Measurements from ENCODE around the gene MDFI. TPM values are rescaled to one million over a fixed set of nuclear protein-coding genes. Genes with fewer than 3 reads are reported as not detected.

MDFI gene
- total RNA-seq, 1 donor from 2014 or later, result 94.7 TPM

DNA sequence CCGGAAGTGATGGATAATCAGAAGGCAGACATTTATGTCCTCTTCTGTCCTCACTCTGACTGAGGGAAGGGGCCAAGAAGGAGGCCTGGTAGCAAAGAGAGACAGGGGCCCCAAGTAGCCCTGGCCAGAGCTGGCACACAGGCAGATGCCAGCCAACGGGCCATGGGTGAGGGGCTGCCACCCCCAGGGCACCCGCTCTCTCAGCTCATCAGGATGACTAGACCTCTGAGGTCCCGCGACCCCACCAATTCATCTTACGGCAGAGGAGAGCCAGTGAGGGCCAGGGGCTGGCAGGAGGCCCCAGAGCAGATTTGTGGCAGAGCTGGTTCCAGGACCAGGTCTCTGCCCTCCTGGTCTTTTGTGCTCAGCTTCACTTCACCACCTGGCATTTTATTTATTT is 43.1 kb upstream of the MDFI start:
- Histone ChIP-seq H3K4me1 (no peaks in the 10 kb centered on the region), H3K27me3 (no peaks in the 10 kb centered on the region), H3K36me3 (peaks cover 39 to 76% of the 10 kb centered on the region in 2 donors), H3K4me3 (no peak overlapping the region), H3K9me3 (no peaks in the 10 kb centered on the region), H3K27ac (no peak overlapping the region)
- TF ChIP-seq, protein P1, sequence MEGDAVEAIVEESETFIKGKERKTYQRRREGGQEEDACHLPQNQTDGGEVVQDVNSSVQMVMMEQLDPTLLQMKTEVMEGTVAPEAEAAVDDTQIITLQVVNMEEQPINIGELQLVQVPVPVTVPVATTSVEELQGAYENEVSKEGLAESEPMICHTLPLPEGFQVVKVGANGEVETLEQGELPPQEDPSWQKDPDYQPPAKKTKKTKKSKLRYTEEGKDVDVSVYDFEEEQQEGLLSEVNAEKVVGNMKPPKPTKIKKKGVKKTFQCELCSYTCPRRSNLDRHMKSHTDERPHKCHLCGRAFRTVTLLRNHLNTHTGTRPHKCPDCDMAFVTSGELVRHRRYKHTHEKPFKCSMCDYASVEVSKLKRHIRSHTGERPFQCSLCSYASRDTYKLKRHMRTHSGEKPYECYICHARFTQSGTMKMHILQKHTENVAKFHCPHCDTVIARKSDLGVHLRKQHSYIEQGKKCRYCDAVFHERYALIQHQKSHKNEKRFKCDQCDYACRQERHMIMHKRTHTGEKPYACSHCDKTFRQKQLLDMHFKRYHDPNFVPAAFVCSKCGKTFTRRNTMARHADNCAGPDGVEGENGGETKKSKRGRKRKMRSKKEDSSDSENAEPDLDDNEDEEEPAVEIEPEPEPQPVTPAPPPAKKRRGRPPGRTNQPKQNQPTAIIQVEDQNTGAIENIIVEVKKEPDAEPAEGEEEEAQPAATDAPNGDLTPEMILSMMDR (IDR thresholded peaks at IDR 0.05), result no peak
- DNase-seq (ENCODE audit: low spot score in 2 of 2), result no peak
- intact Hi-C loops (cut with DNase I), result no loop called here

DNA sequence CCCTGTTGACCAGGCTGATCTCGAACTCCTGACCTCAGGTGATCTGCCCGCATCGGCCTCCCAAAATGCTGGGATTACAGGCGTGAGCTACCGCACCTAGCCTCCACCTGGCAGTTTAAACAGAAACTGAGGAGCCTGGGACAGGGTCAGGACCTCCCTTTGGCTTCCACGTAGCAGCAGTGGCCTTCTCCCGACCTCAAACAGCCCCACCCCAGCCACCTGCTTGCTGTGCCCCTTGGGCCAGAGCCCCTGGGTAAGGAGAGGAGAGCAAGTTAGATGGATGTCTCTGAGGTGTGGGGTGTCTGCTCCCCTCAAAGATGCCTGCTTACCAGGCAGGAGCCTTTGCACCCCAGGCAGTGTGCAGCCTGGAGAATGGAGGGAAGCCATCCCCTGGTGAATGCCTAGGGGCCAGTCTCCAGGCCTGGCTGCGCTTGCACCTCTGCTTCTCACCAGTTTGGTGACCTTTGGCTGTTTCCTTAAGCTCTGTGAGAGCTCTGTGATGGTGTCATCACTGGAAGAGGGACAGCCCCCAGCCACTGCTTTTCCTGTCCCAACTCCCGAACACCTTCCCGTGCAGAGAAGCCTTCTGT is 42.1 kb upstream of the MDFI start:
- Histone ChIP-seq H3K9me3 (no peaks in the 10 kb centered on the region), H3K36me3 (peaks cover 35 to 71% of the 10 kb centered on the region in 2 donors), H3K27me3 (no peaks in the 10 kb centered on the region), H3K27ac (no peak overlapping the region), H3K4me3 (no peak overlapping the region), H3K4me1 (no peaks in the 10 kb centered on the region)
- TF ChIP-seq, protein P1 (IDR thresholded peaks at IDR 0.05), result no peak
- intact Hi-C loops (cut with DNase I), result no loop called here
- no peak for DNase-seq (ENCODE audit: low spot score in 2 of 2)

DNA sequence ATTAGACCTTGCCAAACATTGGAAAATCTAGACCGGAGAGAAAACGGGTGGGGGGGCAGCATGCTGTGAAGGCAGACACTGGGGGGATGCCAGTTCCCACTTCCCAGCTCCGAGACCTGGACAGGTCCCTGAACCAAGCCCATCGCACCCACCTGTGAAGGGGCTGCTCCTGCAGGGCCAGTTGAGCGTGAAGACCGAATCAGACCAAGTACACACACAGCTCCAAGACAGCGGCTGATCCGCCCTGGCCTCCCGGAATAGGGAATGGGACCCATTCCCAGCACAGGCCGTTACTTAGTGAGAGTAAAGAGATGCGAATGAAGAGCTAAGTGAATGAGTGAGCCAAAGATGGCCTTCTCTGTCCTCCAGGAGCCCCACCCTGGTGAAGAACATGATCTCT is 41.5 kb upstream of the MDFI start:
- TF ChIP-seq, protein P1 (IDR thresholded peaks at IDR 0.05), result no peak
- no peaks in the 10 kb centered on the region for H3K27me3 ChIP-seq
- no peaks in the 10 kb centered on the region for H3K4me1 ChIP-seq
- H3K36me3 ChIP-seq, result peaks cover 35 to 67% of the 10 kb centered on the region in 2 donors
- intact Hi-C loops (cut with DNase I), result no loop called here
- DNase-seq (ENCODE audit: low spot score in 2 of 2), result no peak
- no peak overlapping the region for H3K4me3 ChIP-seq
- H3K9me3 ChIP-seq, result no peaks in the 10 kb centered on the region
- no peak overlapping the region for H3K27ac ChIP-seq

- Histone ChIP-seq H3K27ac (no peak overlapping the region), H3K4me3 (no peak overlapping the region), H3K36me3 (peaks cover 35 to 67% of the 10 kb centered on the region in 2 donors), H3K9me3 (no peaks in the 10 kb centered on the region), H3K27me3 (no peaks in the 10 kb centered on the region), H3K4me1 (no peaks in the 10 kb centered on the region)
- DNase-seq (ENCODE audit: low spot score in 2 of 2), result no peak
- intact Hi-C loops (cut with DNase I), result no loop called here
- TF ChIP-seq, protein P1 (IDR thresholded peaks at IDR 0.05), result no peak
Measured at GRCh38 chr6:41597246-41598000, 40.8 kb upstream of the MDFI start.

DNA sequence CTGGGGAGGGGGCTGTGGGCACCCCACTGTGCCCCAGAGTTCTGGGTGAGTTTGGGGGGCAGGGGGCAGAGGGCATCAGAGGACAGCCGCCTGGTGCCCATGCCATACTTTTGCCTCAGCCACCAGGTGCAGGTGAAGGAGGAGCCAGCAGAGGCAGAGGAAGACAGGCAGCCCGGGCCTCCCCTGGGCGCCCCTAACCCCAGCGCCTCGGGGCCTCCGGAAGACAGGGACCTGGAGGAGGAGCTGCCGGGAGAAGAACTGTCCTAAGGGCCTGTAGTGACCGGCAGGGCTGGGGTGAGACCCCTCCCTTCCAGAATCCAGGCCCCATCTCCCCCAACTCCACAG is 39.6 kb upstream of the MDFI start:
- no peaks in the 10 kb centered on the region for H3K27me3 ChIP-seq
- H3K27ac ChIP-seq, result no peak overlapping the region
- H3K4me1 ChIP-seq, result peaks cover 0 to 3% of the 10 kb centered on the region in 2 donors
- intact Hi-C loops (cut with DNase I), result no loop called here
- peaks cover 35 to 61% of the 10 kb centered on the region in 2 donors for H3K36me3 ChIP-seq
- no peak for DNase-seq (ENCODE audit: low spot score in 2 of 2)
- no peaks in the 10 kb centered on the region for H3K9me3 ChIP-seq
- H3K4me3 ChIP-seq, result no peak overlapping the region
- TF ChIP-seq, protein P1 (IDR thresholded peaks at IDR 0.05), result no peak

All from ascending aorta (tissue), 2 donors.